ENCODE data around the gene SPATA3.
A peak's percentile ranks its signal among the peaks of the same experiment; 100 is the strongest.

The SPATA3 gene

GRCh38 chr2:231047923-231048915 lies 52.3 kb downstream of the SPATA3 start:
- no peak for TF ChIP-seq CTCF (IDR thresholded peaks at IDR 0.05; ENCODE audit: low read length, missing control alignments)
- DNase-seq (ENCODE audit: low read depth) = no peak
- H3K4me3 ChIP-seq (replicated peaks; ENCODE audit: low read depth, low read length) = no peak overlapping the region

DNA sequence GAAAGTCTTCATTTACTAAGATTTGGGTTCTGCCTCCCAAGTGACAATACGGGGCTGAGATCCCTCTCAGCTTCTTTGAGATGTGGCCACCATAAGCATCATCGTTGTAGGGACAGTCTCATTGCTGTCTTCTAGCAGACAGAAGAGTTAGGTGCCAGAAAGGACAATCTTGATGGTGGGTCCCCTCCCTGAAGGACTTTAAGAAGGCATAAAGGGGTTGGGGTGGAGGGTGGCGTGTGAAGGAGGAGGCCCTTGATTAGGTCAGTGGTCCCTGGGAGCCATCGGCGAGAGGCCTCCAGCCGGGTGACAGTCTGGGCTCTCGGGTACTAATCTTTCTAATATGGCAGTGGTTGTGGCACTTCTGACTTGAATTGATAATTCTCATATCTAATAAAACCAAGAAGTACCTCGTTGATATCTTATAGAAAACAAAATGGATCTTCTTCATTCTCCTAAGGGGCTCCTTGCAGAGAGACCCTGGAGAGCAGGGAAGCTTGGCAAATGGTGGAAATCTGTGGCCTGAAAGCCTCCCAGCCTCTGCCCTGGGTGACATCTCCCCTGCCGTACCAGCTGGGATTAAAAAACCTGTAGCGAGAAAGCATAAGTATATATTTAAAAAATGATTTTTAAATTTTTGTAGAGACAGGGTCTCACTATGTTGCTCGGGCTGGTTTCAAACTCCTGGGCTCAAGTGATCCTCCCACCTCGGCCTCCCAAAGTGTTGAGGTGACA lies 53.5 kb downstream of the SPATA3 start:
- TF ChIP-seq CTCF (IDR thresholded peaks at IDR 0.05; ENCODE audit: low read length, missing control alignments) = no peak
- H3K4me3 ChIP-seq (replicated peaks; ENCODE audit: low read depth, low read length) = no peak overlapping the region
- DNase-seq (ENCODE audit: low read depth) = no peak

DNA sequence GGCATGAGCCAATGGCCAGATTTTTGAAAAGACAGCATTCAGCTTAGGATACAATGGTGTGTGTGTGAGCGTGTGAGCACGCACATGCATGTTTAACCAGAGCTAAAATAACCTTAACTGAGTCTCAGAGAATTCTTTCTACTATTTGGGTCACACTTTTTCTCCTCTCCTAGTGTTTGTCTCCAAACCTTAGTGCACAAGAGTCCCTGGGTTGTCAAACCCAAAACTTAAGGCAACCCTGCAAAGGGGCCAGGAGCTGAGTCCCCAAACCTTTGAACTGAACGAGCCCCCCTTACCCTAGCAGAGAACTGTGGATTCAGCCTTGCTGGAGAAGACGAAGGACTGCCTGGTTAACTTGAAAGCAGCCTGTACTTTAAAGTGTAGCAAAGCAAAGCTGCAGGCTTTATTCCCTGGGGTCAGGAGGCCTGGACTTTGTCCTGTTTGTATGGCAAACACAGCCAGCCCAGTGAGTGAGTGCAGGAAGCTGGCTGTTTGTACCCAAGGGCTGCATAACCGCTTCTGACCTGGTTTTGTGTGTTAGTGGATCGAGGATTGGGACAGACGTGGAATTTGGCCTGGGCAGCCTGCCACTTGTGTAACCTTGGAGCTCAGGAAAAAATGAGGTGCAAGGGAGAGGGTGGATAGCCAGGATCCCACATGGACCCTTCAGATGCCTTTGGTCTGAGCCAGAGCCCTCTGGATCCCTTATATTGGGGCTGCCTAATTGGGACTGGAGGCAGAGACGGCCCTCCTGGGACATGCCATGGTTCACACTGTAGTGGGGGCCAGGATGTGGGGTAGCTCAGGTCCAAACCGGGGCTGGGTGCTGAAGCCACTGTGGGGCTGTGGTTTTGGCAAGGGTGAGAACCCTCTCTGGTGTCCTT lies 54.3 kb downstream of the SPATA3 start:
- TF ChIP-seq CTCF (IDR thresholded peaks at IDR 0.05; ENCODE audit: low read length, missing control alignments) = no peak
- DNase-seq (ENCODE audit: low read depth) = no peak
- H3K4me3 ChIP-seq (replicated peaks; ENCODE audit: low read depth, low read length) = no peak overlapping the region

- DNase-seq (ENCODE audit: low read depth) = no peak
- H3K4me3 ChIP-seq (replicated peaks; ENCODE audit: low read depth, low read length) = no peak overlapping the region
- no peak for TF ChIP-seq CTCF (IDR thresholded peaks at IDR 0.05; ENCODE audit: low read length, missing control alignments)
Observed at GRCh38 chr2:231051116-231051515, 55.2 kb downstream of the SPATA3 start.

GRCh38 chr2:231052494-231053451 lies 56.9 kb downstream of the SPATA3 start:
- peak; percentile 87 for TF ChIP-seq CTCF (IDR thresholded peaks at IDR 0.05; ENCODE audit: low read length, missing control alignments)
- DNase-seq (ENCODE audit: low read depth) = peak; percentile 83
- peak overlapping the region; percentile 64 for H3K4me3 ChIP-seq (replicated peaks; ENCODE audit: low read depth, low read length)
